Hematopoietic multipotent progenitor cell (in vitro differentiated cells): Measurements from ENCODE around the gene LRP1B. TPM values are rescaled to one million over a fixed set of nuclear protein-coding genes. Genes with fewer than 3 reads are reported as not detected.

Experiments used
- DNase-seq, 3 donors: peaks; one replicate each; pipeline ENCODE4 v3.0.0-alpha.2; 2011 to 2015; ENCODE audit warnings: low read depth in 2 of 3, low spot score in 2 of 3
- total RNA-seq: library from RNA; depleted of rRNA; stranded (reverse); fragments of >200 nt; gene quantifications from one replicate; pipeline ENCODE4 v1.2.3, GENCODE V29; 2012

Gene LRP1B
- total RNA-seq, 1 donor: under 0.01 TPM

- DNase-seq: no peak
These were observed 86.6 kb downstream of the LRP1B start for GRCh38 chr2:142044197-142044596.

- no peak for DNase-seq
These were observed 88.1 kb downstream of the LRP1B start for GRCh38 chr2:142042536-142043199.

GRCh38 chr2:142041996-142042395 is 88.8 kb downstream of the LRP1B start:
- DNase-seq: no peak

- DNase-seq: no peak
These were observed 89.7 kb downstream of the LRP1B start for GRCh38 chr2:142041105-142041504.

- DNase-seq: no peak
These were observed 90.3 kb downstream of the LRP1B start for GRCh38 chr2:142040556-142040955.

GRCh38 chr2:142038826-142039225 is 92.0 kb downstream of the LRP1B start:
- no peak for DNase-seq

GRCh38 chr2:142037744-142038143 is 93.1 kb downstream of the LRP1B start:
- no peak for DNase-seq

- no peak for DNase-seq
These were observed 93.8 kb downstream of the LRP1B start for GRCh38 chr2:142037066-142037465.

GRCh38 chr2:142033393-142033792 is 97.4 kb downstream of the LRP1B start:
- DNase-seq: no peak

- no peak for DNase-seq
These were observed 99.2 kb downstream of the LRP1B start for GRCh38 chr2:142031656-142032055.

GRCh38 chr2:142030735-142031134 is 100.1 kb downstream of the LRP1B start:
- DNase-seq: no peak

GRCh38 chr2:142029974-142030373 is 100.8 kb downstream of the LRP1B start:
- DNase-seq: no peak

- no peak for DNase-seq
These were observed 105.4 kb downstream of the LRP1B start for GRCh38 chr2:142025394-142025793.

- no peak for DNase-seq
These were observed 110.4 kb downstream of the LRP1B start for GRCh38 chr2:142020368-142020767.

- no peak for DNase-seq
These were observed 116.3 kb downstream of the LRP1B start for GRCh38 chr2:142014536-142014935.

GRCh38 chr2:142012797-142013196 is 118.0 kb downstream of the LRP1B start:
- no peak for DNase-seq

- DNase-seq: no peak
These were observed 120.1 kb downstream of the LRP1B start for GRCh38 chr2:142010477-142011270.

GRCh38 chr2:142008135-142008744 is 122.6 kb downstream of the LRP1B start:
- DNase-seq: no peak

- DNase-seq: no peak
These were observed 136.8 kb downstream of the LRP1B start for GRCh38 chr2:141994066-141994465.

GRCh38 chr2:141992695-141993094 is 138.1 kb downstream of the LRP1B start:
- DNase-seq: no peak

- no peak for DNase-seq
These were observed 162.4 kb downstream of the LRP1B start for GRCh38 chr2:141968433-141968832.

GRCh38 chr2:141967980-141968379 is 162.8 kb downstream of the LRP1B start:
- DNase-seq: no peak
